NOMO-1 (cell line): ENCODE data around the gene SLC25A6.
"Not testable (repeated sequence)": the region's sequence is repeated elsewhere in the genome, so short reads cannot be mapped to it uniquely, and the experiment has no call there.

ENCODE experiments used
- DNase-seq, 2 experiments: peaks; one replicate each; lab custom pipeline; 2025; ENCODE audit not compliant: unreplicated experiment in 2 of 2; lab: John Stamatoyannopoulos, UW

The SLC25A6 gene

DNA sequence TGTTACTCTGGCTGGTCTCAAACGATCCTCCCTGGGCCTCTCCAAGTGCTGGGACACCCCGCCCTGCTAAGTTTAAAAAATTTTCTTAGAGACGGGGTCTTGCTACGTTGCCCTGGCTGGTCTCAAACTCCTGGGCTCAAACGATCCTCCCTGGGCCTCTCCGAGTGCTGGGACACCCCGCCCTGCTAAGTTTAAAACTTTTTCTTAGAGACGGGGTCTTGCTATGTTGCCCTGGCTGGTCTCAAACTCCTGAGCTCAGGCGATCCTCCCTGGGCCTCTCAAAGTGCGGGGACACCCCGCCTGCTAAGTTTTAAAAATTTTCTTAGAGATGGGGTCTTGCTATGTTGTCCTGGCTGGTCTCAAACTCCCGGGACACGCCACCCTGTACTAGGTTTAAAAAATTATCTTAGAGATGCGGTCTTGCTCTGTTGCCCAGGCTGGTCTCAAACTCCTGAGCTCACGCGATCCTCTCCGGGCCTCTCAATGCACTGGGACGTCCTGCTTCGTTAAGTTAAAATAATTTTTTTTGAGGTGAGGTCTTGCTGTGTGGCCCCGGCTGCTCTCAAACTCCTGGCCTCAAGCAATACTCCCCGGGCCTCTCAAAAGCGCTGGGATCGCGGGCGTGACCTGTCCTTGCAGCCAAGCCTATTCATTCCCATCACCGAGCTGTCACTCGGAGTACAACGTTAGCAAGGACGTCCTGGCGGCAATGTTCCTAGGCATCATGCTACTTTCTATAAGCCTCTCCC, 1.1 kb downstream of the SLC25A6 start:
- no peak for DNase-seq

GRCh38 chrX:1389993-1390285, 2.0 kb downstream of the SLC25A6 start:
- no peak for DNase-seq

- no peak for DNase-seq
Observed at GRCh38 chrX:1389181-1389992, 2.5 kb downstream of the SLC25A6 start.

DNA sequence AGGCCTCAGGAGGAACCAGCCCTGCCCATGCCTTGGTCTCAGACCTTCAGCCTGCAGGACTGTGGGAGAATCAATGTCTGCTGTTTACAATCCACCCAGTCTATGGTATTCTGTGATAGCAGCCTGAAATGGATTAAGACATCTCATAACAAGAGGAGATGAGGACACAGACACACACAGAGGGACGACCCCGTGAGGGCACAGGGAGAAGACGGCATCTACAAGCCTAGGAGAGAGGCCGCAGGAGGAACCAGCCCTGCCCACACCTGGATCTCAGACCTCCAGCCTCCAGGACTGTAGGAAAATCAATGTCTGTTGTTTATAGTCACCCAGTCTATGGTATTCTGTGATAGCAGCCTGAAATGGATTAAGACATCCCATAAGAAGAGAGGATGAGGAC, 3.3 kb downstream of the SLC25A6 start:
- DNase-seq, result no peak

DNA sequence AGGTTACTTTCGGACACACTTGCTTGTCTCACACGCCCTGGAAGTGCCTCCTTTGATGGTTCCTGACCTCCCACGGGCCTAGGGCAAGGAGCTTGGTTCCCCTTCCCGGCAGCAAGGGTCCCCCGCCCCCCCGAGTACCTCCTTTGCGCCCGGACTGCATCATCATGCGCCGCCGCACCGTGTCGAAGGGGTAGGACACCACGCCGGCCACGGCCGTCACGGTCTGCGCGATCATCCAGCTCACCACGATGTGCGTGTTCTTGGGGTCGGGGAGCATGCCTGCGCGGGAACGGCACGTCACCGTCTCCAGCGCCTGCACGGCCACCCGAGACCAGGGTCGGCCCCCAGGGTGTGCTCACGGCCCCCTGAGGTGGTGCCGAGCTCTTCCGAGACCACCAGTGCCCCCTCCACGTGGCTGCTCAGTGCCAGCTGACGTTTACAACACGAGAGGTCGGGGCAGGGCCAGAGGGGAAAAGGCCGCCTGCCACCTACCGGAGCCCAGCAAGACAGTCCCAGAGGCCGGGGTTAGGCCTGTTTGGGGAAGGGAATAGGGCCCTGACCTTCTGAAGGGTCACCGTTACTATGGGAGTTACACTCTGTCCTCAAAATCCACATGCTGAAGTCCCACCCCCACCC, 4.7 kb downstream of the SLC25A6 start:
- no peak for DNase-seq

GRCh38 chrX:1386338-1387127, 5.4 kb downstream of the SLC25A6 start:
- DNase-seq, result no peak

DNA sequence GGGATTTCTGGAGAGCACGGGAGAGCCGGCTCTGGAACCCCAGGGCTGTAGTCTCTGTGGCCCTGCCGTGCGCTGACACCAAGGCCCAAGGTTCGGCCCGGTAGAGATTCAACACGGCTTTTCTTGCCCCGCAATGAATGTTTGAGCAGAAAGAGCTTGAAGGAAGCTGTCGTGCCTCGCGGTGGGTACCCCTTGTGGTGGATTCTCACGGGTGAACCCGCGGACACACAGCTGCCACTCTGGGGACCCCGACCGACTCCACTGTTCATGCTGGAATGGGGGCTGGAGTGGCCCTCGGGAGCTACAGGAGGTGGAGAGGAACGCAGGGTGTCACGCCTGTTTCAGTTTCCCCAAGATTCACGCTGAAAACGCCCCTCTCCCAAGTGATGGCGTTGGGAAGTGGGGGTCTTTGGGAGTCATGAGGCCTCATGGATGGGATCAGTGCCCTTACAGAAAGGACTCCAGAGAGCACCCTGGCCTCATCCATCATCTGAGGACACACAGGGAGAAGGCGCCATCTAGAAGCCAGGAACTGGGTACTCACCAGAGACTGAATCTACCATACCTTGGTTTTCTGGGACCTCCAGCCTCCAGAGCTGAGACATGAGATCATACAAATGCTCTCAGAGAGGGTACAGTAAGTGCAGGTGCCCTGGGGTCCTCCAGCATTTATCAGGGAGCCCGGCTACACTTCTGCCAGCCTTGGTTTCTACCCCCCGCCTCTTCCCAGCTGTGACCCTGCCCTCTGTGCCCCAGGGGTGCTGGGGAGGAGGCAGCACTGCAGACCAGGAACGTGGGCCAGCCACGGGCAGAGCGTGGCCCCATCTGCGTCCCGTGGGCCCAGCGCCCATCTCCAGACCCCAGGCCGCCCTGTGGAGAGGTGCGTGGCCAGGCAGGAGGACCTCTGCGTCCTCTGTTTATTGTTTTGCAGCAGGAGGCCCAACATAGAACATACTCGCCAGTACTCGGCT, 6.4 kb downstream of the SLC25A6 start:
- no peak for DNase-seq

DNA sequence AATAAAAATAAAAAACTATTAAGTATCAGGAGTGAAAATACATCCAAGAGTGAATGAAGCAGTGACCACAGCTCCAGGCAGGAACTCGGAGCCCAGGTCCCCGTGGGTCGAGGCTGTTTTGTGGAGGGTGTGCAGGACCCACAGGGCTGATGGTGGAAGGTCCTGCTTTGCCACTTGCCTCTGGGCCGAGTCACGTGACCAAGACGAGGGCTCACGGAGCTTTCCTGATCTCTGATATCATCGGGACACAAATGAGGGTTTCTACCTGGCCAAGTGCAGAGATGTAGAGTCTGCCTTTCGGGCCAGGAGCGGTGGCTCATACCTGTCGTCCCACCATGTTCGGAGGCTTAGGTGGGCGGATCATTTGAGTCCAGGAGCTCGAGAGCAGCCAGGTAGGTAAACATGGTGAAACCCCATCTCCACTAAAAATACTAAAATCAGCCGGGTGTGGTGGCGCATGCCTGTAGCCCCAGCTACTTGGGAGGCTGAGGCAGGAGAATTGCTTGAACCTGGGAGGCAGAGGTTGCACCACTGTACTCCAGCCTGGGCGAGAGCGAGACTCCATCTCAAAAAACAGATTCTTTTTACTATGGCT, 7.2 kb downstream of the SLC25A6 start:
- no peak for DNase-seq

DNA sequence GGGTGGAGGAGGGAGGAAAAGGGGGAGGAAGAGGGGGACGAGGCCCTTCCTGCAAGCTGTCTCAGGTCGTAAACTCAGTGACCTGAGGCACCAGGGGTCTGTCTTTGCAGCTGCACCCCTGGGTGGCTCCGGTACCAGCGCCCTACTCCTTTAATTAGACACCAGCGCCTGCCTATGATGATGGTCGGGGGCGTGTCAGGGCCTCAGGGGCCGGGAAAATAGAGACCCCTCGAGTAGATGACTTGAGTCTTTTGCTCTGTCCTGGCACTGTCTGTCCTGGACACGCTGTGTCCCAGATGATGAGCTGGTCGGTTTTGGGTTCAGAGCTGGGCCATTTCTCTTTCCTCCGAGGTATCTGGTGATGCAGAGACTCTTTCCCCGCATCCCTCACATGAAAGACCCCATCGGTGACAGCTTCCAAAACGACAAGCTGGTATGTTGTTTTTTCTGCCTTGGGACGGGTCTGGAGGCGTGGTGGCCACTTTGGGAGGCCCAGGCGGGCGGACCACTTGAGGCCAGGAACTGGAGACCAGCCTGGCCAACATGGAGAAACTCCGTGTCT, 11.2 kb downstream of the SLC25A6 start:
- DNase-seq, result no peak

DNA sequence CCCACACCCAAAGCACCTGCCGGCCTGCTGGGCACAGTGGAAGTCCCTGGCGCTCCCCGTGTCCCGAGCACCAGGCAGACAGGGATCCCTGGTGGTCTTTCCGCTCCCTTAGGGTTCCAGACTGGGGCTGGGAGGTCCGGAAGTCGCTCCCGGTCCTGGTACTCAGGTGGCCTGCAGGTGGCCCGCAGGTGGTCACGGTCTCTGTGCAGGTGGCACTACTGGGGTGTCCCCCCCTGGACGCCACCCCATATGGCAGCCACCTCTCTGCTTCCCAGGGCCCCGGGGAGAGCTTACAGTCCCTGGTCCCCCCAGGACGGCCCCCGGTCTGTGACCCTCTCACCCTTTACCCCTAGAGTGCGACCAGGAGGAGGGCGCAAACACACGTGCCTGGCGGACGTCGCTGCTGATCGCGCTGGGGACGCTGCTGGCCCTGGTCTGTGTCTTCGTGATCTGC, 13.6 kb downstream of the SLC25A6 start:
- DNase-seq, result no peak

DNA sequence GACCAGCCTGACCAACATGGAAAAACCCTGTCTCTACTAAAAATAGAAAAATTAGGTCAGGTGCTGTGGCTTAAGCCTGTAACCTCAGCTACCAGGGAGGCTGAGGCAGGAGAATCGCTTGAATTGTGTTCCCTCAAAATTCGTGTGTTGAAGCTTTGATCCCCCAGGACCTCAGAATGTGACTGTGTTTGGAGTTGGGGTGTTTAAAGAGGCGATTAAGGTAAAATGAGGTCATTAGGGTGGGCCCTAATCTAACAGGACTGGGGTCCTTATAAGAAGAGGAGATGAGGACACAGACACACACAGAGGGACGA, 23.6 kb downstream of the SLC25A6 start:
- no peak for DNase-seq

- DNase-seq, result not testable (repeated sequence)
Observed at GRCh38 chrX:1366363-1366762, 25.6 kb downstream of the SLC25A6 start.

DNA sequence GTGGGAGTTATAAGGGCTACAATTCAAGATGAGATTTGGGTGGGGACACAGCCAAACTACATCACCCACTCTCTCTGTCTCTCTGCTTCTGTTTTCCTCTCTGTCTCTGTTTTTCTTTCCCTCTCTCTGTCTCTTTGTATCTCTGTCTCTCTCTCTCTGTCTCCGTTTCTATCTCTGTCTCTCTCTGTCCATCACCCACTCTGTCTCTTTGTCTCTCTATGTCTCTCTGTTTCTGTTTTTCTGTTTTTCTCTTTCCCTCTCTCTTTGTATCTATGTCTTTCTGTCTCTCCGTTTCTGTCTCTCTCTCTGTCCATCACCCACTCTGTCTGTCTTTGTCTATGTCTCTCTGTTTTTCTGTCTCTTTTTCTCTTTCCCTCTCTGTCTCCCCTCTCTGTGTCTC, 30.0 kb downstream of the SLC25A6 start:
- no peak for DNase-seq

GRCh38 chrX:1361275-1361674, 30.6 kb downstream of the SLC25A6 start:
- DNase-seq, result no peak

DNA sequence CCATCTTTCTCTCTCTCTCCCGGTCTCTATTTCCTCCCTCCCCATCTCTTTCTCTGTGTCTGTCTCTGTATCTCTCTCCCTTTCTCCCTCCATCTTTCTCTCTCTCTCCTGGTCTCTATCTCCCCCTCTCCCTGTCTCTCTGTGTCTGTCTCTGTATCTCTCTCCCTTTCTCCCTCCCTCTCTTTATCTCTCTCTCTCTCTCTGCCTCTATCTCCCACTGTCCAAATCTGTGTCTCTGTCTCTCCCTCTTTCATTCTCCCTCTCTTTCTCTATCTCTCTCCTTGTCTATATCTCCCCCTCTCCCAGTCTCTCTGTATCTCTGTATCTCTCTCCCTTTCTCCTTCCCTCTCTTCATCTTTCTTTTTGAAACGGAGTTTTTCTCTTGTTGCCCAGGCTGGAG, 31.7 kb downstream of the SLC25A6 start:
- no peak for DNase-seq

DNA sequence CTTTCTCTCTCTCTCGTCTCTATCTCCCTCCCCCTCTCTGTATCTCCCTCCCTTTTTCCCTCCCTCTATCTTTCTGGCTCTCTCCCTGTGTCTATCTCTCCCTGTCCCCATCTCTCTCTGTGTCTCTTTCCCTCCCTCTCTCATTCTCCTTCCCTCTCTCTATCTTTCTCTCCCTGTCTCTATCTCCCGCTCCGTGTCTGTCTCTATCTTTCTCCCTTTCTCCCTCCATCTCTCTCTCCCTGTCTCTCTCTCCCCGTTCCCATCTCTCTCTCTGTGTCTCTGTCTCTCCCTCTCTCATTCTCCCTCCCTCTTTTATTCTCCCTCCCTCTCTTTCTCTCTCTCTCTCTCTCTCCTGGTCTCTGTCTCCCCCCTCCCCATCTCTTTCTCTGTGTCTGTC, 32.4 kb downstream of the SLC25A6 start:
- no peak for DNase-seq

GRCh38 chrX:1358793-1359476, 33.0 kb downstream of the SLC25A6 start:
- DNase-seq, result no peak

DNA sequence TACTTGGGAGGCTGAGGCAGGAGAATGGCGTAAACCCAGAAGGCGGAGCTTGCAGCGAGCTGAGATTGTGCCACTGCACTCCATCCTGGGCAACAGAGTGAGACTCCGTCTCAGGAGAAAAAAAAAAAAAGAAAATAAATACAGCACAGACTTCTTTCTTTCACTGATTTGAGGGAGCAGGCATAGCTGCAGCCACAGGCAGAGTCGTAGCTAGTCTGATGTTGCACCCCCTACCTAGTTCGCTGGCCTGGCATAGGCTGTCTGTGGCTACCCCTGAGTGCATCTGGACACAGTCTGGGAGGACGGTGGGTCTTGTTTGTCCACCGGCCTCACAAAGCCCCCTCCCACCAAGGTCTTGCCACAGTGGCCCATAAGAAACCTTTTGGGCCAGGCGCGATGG, 33.9 kb downstream of the SLC25A6 start:
- no peak for DNase-seq
